Glutamatergic neuron (in vitro differentiated cells): Measurements from ENCODE around the gene VTCN1. TPM values are rescaled to one million over a fixed set of nuclear protein-coding genes. Genes with fewer than 3 reads are reported as not detected.

ENCODE experiments used
- DNase-seq: peaks from one replicate; pipeline ENCODE4 v3.0.0; 2022
- H3K27ac Mint-ChIP-seq: one replicate; pipeline ENCODE4 v1.8.0; 2020; ENCODE audit warnings: mild to moderate bottlenecking, mixed read lengths, inconsistent platforms; ENCODE audit not compliant: unreplicated experiment
- H3K27me3 Mint-ChIP-seq: one replicate; pipeline ENCODE4 v1.8.0; 2020; ENCODE audit warnings: mild to moderate bottlenecking, moderate library complexity, mixed read lengths, inconsistent platforms; ENCODE audit not compliant: unreplicated experiment
- H3K36me3 Mint-ChIP-seq: one replicate; pipeline ENCODE4 v1.8.0; 2020; ENCODE audit warnings: mild to moderate bottlenecking, mixed read lengths, inconsistent platforms; ENCODE audit not compliant: unreplicated experiment
- H3K4me1 Mint-ChIP-seq: one replicate; pipeline ENCODE4 v1.8.0; 2020; ENCODE audit warnings: mild to moderate bottlenecking, low read depth, mixed read lengths, inconsistent platforms; ENCODE audit not compliant: unreplicated experiment
- H3K4me3 Mint-ChIP-seq: one replicate; pipeline ENCODE4 v1.8.0; 2020; ENCODE audit warnings: mild to moderate bottlenecking, mixed read lengths, inconsistent platforms; ENCODE audit not compliant: unreplicated experiment
- H3K9me3 Mint-ChIP-seq: one replicate; pipeline ENCODE4 v1.8.0; 2020; ENCODE audit warnings: mild to moderate bottlenecking, moderate library complexity, mixed read lengths, inconsistent platforms; ENCODE audit not compliant: unreplicated experiment
- CTCF ChIP-seq: fragments of 200-600 bp; sonication (generic); IDR thresholded peaks from one replicate; pipeline ENCODE4 v1.5.0; 2021; ENCODE audit not compliant: partially characterized antibody, unreplicated experiment
- total RNA-seq: library from RNA; stranded (reverse); fragmentation: NEBNext Ultra II Directional; extraction: Animal tissue kit (Norgen Biotek cat#: 25700); gene quantifications from one replicate; pipeline ENCODE4 v1.2.1, GENCODE V29; 2021; ENCODE audit not compliant: unreplicated experiment

The VTCN1 gene
- total RNA-seq, 1 donor from 2014 or later: not detected

GRCh38 chr1:117237726-117238381 lies 27.1 kb upstream of the VTCN1 start:
- no peaks in the 10 kb centered on the region for H3K36me3 Mint-ChIP-seq
- H3K9me3 Mint-ChIP-seq: peaks cover 3% of the 10 kb centered on the region
- no peak for DNase-seq
- H3K27me3 Mint-ChIP-seq: peaks cover 3% of the 10 kb centered on the region
- no peak overlapping the region for H3K4me3 Mint-ChIP-seq
- H3K27ac Mint-ChIP-seq: no peak overlapping the region
- H3K4me1 Mint-ChIP-seq: no peaks in the 10 kb centered on the region
- TF ChIP-seq CTCF: no peak

- DNase-seq: no peak
Measured at GRCh38 chr1:117235863-117236465, 25.2 kb upstream of the VTCN1 start.

GRCh38 chr1:117232531-117232930 lies 21.8 kb upstream of the VTCN1 start:
- Mint-ChIP-seq H3K27ac (no peak overlapping the region), H3K9me3 (peaks cover 4% of the 10 kb centered on the region), H3K36me3 (no peaks in the 10 kb centered on the region), H3K4me1 (no peaks in the 10 kb centered on the region), H3K4me3 (no peak overlapping the region), H3K27me3 (peaks cover 3% of the 10 kb centered on the region)
- TF ChIP-seq CTCF: no peak
- DNase-seq: no peak

More at GRCh38 chr1:117235863-117236465, 25.2 kb upstream of the VTCN1 start:
- Mint-ChIP-seq H3K36me3 (no peaks in the 10 kb centered on the region), H3K9me3 (peaks cover 2% of the 10 kb centered on the region), H3K27ac (no peak overlapping the region), H3K4me1 (no peaks in the 10 kb centered on the region), H3K27me3 (peaks cover 3% of the 10 kb centered on the region), H3K4me3 (no peak overlapping the region)
- no peak for TF ChIP-seq CTCF

GRCh38 chr1:117231748-117232373 lies 21.1 kb upstream of the VTCN1 start:
- no peak for TF ChIP-seq CTCF
- no peaks in the 10 kb centered on the region for H3K4me1 Mint-ChIP-seq
- H3K27ac Mint-ChIP-seq: no peak overlapping the region
- H3K4me3 Mint-ChIP-seq: no peak overlapping the region
- peaks cover 3% of the 10 kb centered on the region for H3K27me3 Mint-ChIP-seq
- H3K36me3 Mint-ChIP-seq: no peaks in the 10 kb centered on the region
- no peak for DNase-seq
- H3K9me3 Mint-ChIP-seq: peaks cover 2% of the 10 kb centered on the region

GRCh38 chr1:117231312-117231711 lies 20.6 kb upstream of the VTCN1 start:
- peaks cover 3% of the 10 kb centered on the region for H3K27me3 Mint-ChIP-seq
- no peaks in the 10 kb centered on the region for H3K4me1 Mint-ChIP-seq
- no peak for TF ChIP-seq CTCF
- H3K27ac Mint-ChIP-seq: no peak overlapping the region
- no peaks in the 10 kb centered on the region for H3K36me3 Mint-ChIP-seq
- peaks cover 2% of the 10 kb centered on the region for H3K9me3 Mint-ChIP-seq
- no peak for DNase-seq
- no peak overlapping the region for H3K4me3 Mint-ChIP-seq
